DLD1 (cell line): ENCODE measurements around the gene CORT.
"Not testable (repeated sequence)": the region's sequence is repeated elsewhere in the genome, so short reads cannot be mapped to it uniquely, and the experiment has no call there.

Experiments
- in situ Hi-C: cut with HindIII; loops from 2 replicates; pipeline ENCODE4 v1.10.0; 2017; ENCODE audit warnings: low sequenced_read_pairs

Gene CORT

GRCh38 chr1:10437052-10437451 lies 12.8 kb upstream of the CORT start:
- in situ Hi-C loops: no loop called here

DNA sequence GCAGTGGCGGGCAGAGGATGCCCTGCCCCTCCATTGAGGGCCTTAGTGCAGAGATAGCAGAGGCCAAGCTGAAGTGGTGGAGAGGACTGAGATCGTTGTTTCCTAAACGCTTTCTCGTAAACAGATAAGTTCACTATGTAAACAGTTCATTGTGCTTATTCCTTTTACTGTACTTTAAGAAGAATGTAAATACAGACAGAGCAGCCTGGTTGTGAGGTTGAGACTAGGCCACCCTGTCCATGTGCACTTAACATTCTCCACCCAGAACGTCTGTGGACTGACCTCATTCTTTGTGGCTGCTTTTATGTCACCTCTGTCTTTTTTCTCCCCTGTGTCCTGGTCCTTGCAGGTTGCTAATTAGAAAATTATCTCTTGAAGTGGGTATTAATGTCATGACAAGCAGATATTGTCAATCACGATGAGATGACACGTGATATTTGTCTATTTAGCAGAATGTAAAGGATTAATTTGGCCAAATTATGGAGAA lies 11.1 kb upstream of the CORT start:
- in situ Hi-C loops: no loop called here

- in situ Hi-C loops: no loop called here
Observed at GRCh38 chr1:10440305-10440704, 9.5 kb upstream of the CORT start.

- in situ Hi-C loops: no loop called here
Observed at GRCh38 chr1:10440794-10441193, 9.0 kb upstream of the CORT start.

GRCh38 chr1:10444248-10444647 lies 5.6 kb upstream of the CORT start:
- in situ Hi-C loops: no loop called here

- in situ Hi-C loops: no loop called here
Observed at GRCh38 chr1:10444795-10445397, 4.9 kb upstream of the CORT start.

DNA sequence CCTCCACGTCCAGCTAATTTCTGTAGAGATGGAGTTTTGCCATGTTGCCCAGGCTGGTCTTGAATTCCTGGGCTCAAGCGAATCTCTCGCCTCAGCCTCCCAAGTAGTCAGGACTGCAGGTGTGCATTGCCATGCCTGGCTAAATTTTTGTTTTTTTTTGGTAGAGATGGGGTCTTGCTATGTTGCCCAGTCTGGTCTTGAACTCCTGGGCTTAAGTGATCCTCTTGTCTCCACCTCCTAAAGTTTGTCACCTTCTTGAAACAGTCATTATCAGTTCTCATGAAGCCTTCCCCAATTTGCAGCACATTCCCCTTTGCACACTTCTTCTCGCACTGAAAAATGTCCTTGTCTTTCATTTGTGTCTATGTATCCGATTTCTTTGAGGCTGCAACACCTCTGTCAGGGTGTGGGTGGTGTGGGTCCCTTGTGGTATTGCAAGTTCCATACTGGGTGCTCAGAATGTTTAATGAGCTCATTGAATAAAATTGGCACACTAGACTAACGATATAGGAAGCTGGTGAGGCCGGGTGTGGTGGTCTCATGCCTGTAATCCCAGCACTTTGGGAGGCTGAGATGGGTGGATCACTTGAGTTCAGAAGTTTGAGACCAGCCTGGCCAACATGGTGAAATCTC lies 2.9 kb upstream of the CORT start:
- in situ Hi-C loops: no loop called here

GRCh38 chr1:10450156-10450814 lies 454 bp downstream of the CORT start:
- in situ Hi-C loops: loop anchor here (5.0 kb wide), 1 partner anchor 42 kb away; no protein-coding TSS in a partner anchor

GRCh38 chr1:10450836-10451235 lies 1.0 kb downstream of the CORT start:
- in situ Hi-C loops: loop anchor here (5.0 kb wide), 1 partner anchor 41 kb away; no protein-coding TSS in a partner anchor

DNA sequence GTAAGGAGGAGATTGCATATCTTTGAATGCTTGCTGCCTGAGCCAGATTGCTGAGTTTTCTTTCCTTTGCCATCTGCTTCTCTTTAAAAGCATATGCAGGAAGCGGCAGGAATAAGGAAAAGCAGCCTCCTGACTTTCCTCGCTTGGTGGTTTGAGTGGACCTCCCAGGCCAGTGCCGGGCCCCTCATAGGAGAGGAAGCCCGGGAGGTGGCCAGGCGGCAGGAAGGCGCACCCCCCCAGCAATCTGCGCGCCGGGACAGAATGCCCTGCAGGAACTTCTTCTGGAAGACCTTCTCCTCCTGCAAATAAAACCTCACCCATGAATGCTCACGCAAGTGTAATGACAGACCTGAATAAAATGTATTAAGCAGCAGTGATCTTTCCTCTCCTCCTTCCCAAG lies 1.5 kb downstream of the CORT start:
- in situ Hi-C loops: loop anchor here (5.0 kb wide), 1 partner anchor 41 kb away; no protein-coding TSS in a partner anchor

DNA sequence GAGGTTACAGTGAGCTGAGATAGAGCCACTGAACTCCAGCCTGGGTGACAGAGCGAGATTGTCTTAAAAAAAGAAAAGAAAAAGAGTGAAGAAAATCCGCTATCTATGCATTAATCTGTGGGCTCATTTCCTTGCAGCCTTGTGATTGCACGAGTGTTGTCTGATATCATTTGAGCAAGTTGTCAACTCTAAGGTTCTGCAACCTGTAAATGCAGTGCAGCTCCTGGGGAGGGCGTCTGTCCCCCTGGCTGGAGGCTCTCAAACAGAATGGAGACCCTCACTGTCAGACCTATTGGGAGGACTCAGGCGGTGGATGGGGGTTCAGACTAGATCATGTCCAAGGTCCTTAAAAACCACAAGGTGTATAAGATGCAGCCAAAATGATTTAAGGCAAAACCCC lies 6.2 kb downstream of the CORT start:
- in situ Hi-C loops: no loop called here

DNA sequence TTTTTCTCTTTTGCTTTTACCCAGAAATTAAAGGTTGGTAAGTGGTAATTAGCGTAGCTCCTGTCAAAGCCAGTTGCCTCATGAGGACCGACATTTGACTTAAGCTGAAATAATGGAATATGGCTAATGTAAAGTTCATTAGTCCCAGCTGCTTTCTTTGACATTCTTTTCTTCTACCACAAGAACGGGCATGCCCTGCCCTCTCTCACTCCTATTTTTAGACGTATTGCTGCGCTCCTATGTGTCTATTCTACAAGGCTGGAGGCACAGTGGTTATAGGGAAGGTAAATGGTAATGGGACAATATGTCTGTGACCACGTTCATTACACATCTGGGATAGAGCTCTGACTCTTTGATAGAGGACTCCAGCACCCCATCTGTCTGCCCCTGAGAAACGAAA lies 6.8 kb downstream of the CORT start:
- in situ Hi-C loops: no loop called here

GRCh38 chr1:10457462-10457861 lies 7.6 kb downstream of the CORT start:
- in situ Hi-C loops: not testable (repeated sequence)

DNA sequence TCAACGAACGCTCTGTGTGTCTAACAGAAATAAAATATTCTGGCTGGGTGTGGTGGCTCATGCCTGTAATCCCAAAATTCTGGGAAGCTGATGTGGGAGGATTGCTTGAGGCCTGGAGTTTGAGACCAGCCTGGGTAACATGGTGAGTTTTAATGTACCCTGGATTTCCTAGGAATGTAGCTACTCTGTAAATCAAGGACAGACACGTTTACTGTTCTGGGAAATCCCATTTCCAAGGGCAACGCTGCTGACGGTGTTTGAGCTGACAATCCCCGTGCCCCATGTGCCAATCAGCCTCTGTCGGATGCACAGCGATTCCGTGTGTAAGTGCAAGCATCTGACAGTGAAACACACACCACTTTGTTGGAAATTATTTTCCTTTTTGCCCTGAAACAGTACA lies 8.0 kb downstream of the CORT start:
- in situ Hi-C loops: no loop called here

- in situ Hi-C loops: no loop called here
Observed at GRCh38 chr1:10459184-10459583, 9.4 kb downstream of the CORT start.

- in situ Hi-C loops: no loop called here
Observed at GRCh38 chr1:10467078-10467477, 17.2 kb downstream of the CORT start.

GRCh38 chr1:10470043-10470442 lies 20.2 kb downstream of the CORT start:
- in situ Hi-C loops: no loop called here

DNA sequence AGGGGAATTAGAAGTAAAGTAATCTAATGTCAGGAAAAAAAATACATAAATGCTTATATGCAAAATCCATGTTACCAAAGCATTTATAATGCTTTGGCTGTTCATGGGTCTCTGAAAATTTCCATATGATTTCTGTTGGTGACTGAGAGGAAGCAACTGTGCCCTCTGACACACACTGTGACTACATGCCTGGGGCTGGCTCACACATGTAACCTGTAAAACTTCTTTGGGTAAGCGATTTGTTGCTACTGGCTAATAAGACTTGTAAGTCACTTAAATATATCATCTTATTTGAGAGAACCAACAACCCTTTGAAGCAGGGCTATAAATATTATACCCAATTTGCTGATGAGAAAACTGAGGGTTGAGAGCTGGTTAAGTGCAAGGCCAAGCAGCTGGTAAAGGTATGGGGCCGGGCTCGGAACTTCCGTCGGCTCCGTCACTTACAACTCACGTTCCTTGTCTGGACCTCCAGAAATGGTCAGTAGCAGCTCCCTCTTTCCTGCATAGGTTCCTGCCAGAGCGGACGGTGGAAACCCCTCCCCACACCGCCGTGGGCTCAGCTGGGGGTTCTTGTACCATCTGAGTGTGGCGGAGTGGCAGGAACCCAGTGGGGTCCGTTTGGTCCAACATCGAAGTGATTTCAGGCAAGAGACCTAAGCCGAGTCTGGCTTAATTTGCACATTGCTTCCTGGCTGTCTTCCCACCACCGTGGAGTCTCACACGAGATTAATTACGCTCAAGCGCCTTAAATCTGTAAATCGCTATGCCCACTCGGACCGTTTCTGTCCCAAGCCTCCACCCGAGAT lies 21.8 kb downstream of the CORT start:
- in situ Hi-C loops: no loop called here

GRCh38 chr1:10472220-10473144 lies 22.7 kb downstream of the CORT start, which contains the start of gene DFFA:
Gene DFFA, minus strand, starts transcription at chr1:10472529. Its CDS starts 71 bp downstream, at chr1:10472458.
- in situ Hi-C loops: no loop called here

DNA sequence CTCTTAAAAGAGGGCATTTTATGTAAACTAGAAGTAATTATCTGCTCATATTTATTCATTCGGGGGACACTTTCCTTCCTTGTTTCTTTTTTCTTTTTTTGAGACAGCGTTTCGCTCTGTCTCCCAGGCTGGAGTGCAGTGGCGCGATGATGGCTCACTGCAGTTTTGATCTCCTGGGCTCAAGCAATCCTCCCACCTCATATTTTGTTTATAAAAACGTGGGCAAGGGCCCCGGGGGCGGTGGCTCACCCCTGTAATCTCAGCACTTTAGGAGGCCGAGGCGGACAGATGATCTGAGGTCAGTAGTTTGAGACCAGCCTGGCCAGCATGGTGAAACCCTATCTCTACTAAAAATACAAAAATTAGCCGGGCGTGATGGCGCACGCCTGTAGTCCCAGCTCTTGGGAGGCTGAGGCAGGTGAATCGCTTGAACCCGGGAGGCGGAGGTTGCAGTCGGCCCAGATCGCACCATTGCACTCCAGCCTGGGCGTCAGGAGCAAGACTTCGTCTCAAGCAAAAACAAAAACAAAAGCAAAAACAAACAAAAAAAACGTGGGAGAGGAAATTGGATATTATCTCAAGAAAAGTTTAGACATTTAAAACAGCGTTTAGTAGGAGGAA lies 23.4 kb downstream of the CORT start:
- in situ Hi-C loops: no loop called here
